ENCODE results near the gene NR2F1-AS1.
A peak's percentile ranks its signal among the peaks of the same experiment; 100 is the strongest.

The NR2F1-AS1 gene

GRCh38 chr5:93603078-93603792, 22.2 kb upstream of the NR2F1-AS1 start:
- DNase-seq, result no peak

GRCh38 chr5:93602241-93603077, 21.4 kb upstream of the NR2F1-AS1 start:
- no peak for DNase-seq

GRCh38 chr5:93601802-93602155, 20.8 kb upstream of the NR2F1-AS1 start:
- no peak for DNase-seq

GRCh38 chr5:93601071-93601801, 20.2 kb upstream of the NR2F1-AS1 start:
- peak in 1 of 2 donors; percentile 47 for DNase-seq

GRCh38 chr5:93600409-93601070, 19.5 kb upstream of the NR2F1-AS1 start:
- DNase-seq, result no peak

GRCh38 chr5:93599399-93600120, 18.5 kb upstream of the NR2F1-AS1 start:
- no peak for DNase-seq

- no peak for DNase-seq
Measured at GRCh38 chr5:93599001-93599379, 18.0 kb upstream of the NR2F1-AS1 start.

- DNase-seq, result no peak
Measured at GRCh38 chr5:93598091-93599000, 17.3 kb upstream of the NR2F1-AS1 start.

- no peak for DNase-seq
Measured at GRCh38 chr5:93596676-93597490, 15.9 kb upstream of the NR2F1-AS1 start.

- DNase-seq, result no peak
Measured at GRCh38 chr5:93596310-93596675, 15.3 kb upstream of the NR2F1-AS1 start.

GRCh38 chr5:93595420-93596147, 14.6 kb upstream of the NR2F1-AS1 start:
- DNase-seq, result no peak

GRCh38 chr5:93594591-93595419, 13.8 kb upstream of the NR2F1-AS1 start:
- DNase-seq, result no peak

GRCh38 chr5:93593476-93594131, 12.6 kb upstream of the NR2F1-AS1 start:
- DNase-seq, result no peak

- DNase-seq, result no peak
Measured at GRCh38 chr5:93592883-93593282, 11.9 kb upstream of the NR2F1-AS1 start.

- no peak for DNase-seq
Measured at GRCh38 chr5:93591323-93591945, 10.4 kb upstream of the NR2F1-AS1 start.

GRCh38 chr5:93590493-93590892, 9.5 kb upstream of the NR2F1-AS1 start:
- no peak for DNase-seq

GRCh38 chr5:93589829-93590215, 8.8 kb upstream of the NR2F1-AS1 start:
- peak; percentile 27 to 60 for DNase-seq
